GM21526 (cell line): ENCODE data around the gene PEF1.
A peak's percentile ranks its signal among the peaks of the same experiment; 100 is the strongest.

Experiments used
- ATAC-seq: cut with Tn5 transposase; IDR thresholded peaks from one replicate; pipeline ENCODE4 v1.9.1; 2021; ENCODE audit warnings: moderate library complexity; ENCODE audit not compliant: unreplicated experiment, low FRiP score

PEF1 gene

DNA sequence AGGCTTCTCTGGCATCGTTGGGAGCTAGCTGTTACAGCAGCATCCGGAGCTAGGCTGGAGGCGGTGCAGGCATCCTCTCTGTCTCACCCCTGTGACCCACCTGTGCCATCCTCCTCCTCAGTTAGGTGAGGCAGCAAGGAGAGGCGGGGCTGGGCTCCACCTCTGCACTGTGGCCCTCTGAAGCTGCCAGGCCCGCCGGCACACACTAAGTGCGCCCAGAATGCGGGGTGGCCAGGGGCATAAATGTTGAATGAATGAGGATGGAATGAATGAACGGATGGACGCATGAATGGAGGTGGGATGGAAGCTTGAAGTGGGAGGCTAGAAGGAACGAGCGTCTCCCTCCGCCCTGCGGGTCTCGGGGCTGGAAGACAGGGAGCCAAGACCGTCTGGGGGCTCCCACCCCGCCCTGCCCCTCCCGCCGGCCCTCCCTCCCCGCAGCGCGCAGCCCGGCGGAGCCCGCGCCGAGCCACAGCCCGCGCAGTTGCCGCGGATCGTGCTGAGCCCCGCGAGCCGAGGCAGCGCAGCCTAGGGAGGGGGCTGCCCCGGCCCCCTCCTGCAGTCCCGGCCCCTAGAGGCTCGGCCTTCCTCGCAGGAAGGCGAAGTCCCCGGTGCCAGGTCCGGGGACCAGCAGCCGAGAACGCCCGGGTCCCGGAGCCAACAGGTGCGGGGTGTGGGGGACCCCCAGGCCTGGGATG, 27.3 kb downstream of the PEF1 start, which contains the start of gene HCRTR1:
HCRTR1 (plus strand) TSS at position 472 of the 698 bp plus-strand sequence. CDS start 1,504 bp downstream, outside the sequence.
- no peak for ATAC-seq

DNA sequence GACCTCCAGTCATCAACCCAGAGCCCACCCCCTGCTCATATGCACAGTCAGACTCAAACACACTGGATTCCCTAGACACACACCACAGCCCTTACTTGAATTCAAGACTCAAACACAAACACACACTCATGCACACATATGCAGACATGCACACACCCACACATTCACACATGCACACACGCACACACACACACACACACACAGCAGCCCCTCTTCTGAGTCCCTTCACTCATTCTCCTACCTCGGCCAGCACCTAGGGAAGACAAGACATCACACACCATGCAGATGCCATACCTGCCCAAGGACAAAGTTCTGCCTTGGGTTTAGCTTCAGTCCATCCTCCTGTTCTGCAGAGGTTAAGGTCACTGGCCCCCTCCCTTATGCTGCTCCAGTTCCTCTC, 28.7 kb downstream of the PEF1 start:
- no peak for ATAC-seq

DNA sequence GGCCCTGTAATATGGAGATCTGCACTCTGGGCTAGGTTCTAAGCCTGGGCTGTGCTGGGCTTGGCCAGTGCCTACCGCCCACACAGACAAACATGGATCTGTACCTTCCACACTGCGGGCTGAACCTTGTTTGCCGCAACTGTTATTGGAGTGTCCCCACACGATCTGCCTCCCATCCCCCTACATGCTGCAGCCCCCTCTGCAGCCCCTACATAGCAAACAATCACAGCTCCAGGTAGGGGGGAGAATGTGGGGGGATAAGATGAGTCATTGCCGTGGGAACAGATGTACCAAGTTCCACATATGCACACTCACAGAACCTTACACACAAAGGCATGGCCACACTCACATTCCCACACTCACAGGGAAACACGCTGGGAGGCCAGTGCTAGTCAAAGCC, 29.3 kb downstream of the PEF1 start:
- ATAC-seq, result no peak

DNA sequence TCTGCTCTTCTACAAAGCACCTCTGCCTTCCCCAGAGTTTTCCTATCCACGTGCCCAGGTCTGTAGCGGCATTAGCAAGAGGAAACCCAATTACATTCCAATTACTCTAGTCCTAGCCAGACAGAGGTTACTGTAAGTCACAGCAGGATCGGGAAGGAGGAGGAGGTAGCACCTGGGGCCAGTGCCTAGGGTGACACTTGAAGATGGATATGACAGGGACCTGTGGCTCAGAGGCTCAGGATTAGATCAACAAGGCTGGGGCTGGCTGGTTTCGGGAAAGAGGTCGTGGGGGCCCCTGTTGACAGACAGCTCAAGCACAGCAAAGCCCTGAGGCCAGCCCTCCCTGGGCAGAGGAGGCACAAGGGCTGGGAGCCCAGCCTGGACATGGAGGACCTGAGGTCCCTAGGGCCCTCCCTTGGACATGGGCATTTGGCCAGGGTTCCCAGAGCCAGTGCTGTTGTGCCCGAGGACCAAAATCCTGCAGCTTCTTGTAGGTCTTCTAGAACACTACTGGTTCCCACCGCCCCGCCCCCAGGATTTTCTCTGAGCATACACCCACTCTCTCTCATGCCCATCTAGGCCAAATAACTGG, 30.2 kb downstream of the PEF1 start:
- no peak for ATAC-seq

DNA sequence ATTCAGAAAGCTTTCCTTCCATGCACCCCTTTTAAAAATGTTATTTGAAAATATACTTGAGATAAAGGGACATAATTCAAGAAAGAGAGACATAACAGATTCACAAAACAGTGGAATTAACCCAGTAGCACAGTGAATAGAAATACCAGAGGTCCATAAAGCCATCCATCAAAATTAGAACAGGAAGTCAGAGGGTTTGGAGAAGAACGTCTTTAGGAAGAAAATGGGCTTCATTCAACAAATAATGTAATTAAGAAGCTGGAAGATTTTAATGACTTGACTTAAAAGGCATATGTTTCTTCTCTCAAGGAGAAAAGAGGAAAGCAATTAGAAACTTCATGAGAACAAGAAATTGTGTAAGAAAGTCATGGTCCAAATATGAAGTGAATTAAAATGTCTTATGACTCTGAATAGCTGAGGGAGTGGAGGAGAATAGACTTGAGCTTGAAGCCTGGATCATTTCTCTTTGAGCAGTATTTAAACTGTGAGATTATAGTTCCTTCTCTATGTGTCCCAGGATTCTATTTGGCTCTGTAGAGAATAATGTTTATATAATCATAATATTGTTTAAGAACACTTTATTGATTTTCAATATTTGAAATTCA, 35.1 kb downstream of the PEF1 start:
- no peak for ATAC-seq

DNA sequence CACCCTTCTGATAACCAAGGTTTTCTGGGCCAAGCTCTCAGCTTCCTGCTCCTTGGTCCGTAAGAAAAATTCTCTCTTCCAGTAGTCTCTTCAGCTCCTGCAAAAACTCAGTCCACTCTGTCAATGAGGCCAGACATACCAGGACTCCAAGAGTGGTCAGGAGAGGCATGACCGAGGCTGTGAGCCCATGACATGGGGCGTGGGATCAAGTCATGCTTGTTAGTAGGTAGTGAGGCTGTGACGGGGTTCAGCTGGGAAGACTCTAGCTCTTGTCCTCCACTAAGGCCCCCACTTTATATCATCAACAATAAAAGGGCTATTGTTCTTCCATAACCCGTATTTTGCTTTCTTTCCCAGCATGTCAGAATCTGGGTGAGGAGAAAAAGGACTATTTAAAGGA, 37.3 kb downstream of the PEF1 start:
- no peak for ATAC-seq

DNA sequence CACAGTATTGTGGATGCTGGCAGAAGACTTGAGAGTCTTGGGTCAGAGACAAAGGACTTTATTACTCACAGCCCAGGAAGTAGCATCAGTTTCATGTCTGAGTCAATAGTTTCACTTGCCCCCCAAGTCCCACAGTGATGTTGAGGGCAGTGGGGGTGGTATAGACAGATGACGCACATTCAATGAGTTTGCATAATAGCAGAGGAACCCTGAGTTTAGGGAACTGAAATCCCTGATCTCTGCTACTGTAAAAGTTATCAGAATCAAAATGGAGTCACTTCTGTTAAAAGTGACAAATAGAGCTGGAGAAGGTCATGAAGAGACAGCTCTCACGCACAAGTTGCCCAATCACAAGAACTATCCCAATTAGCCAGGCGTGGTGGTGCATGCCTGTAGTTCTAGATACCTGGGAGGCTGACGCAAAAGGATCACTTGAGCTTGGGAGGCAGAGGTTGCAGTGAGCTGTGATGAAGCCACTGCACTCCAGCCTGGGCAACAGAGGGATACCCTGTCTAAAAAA, 38.7 kb downstream of the PEF1 start:
- peak; percentile 91 for ATAC-seq

DNA sequence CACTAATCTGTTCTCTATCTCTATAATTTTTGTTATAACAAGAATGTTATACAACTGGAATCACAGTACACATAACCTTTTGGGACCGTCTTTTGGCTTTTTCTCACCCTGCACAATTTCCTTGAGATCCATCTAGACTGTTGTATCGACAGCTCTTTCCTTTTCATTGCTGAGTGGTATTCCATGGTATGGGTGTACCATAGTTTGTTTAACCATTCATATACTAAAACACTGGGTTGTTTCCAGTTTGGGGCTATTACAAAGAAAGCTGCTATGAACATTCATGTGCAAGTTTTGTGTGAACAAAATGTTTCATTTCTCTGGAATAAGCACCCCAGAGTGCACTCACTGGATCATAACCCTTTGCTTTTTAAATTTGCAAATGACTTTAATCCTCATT, 42.6 kb downstream of the PEF1 start:
- ATAC-seq, result no peak

DNA sequence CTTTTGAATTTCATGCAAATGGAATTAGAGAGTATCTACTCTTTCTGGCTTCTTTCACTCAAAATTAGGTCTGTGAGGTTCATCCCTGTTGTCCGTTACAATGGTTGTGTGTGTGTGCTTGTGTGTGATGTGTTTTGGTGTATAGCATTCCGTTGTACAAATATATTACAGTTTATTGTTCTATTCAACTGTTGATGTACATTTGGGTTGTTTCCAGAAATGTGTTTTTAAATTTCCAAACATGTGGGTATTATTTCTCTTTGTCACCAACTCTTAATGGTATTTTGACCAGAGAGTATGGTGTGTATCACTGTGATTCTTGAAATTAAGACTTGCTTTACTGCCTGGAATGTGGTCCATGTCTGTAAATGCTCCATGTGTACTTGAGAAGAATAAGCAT, 44.0 kb downstream of the PEF1 start:
- no peak for ATAC-seq

DNA sequence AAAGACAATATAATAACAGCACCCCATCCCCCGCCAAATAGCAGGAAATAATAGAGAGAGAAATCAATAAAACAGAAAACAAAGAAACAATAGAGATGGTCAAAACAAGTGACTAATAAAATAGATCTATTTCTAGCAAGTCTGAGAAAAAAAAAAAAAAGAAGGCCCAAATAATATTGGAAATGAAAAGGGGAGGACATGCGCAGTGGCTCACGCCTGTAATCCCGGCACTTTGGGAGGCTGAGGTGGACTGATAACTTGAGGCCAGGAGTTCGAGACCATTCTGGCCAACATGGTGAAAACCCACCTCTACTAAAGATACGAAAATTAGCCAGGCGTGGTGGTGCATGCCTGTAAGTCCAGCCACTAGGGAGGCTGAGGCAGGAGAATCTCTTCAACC, 45.7 kb downstream of the PEF1 start:
- no peak for ATAC-seq

DNA sequence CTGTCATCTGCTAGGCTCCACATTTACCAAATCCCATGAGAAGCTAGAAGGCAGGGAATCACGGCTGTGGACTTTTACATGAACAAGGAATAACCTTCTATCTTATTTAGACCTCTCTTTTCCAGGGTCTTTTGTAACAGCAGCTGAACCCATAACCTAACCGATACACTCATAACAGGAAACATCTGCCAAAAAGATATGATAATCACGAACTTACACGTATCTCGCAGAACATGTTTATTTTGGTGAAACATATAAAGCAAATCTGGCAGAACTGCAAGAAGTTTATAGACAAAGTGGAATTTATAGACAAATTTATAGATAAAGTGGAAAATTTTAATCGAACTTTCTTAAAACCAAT, 48.0 kb downstream of the PEF1 start:
- no peak for ATAC-seq

DNA sequence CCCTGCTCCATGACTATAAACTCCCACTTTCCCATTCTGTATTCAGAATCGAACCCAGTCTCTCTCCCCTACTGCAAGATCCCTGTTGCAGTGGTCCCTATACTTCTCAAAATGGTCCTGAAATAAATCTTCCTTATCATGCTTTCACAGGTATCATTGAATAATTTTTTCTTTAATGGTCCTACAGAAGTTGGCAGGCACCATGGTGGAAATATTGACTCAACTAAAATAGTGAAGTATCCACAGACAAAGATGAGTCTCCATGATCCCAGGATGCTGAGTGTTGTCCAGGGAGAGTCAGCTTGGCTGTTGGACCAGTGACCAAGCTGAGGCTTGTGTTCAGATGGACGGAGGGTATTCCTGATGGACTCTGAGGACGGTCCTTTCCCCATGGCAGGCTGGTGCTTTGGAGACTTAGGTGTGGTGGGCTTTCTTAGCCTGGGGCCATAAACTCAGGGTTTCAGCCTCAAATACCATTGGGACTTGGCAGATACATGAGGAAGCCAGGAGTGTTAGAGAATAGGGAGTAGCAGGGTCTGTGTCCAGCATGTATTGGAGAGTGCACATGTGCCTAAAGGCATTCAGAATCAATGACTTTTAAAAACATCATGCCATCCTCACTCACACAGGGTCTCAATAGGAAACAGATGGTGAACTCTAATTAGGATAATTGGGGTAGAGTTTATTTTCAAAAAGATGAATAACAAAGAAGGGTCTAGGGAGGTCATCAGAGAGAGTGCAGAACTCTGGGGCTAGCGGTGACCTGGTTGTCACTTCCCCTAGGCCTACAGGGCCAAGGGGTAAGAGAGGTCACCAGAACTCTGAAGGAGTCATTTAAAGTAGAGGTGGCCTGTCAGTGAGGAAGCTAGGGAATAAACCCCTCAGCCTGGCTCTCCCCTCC, 48.6 kb downstream of the PEF1 start:
- no peak for ATAC-seq

DNA sequence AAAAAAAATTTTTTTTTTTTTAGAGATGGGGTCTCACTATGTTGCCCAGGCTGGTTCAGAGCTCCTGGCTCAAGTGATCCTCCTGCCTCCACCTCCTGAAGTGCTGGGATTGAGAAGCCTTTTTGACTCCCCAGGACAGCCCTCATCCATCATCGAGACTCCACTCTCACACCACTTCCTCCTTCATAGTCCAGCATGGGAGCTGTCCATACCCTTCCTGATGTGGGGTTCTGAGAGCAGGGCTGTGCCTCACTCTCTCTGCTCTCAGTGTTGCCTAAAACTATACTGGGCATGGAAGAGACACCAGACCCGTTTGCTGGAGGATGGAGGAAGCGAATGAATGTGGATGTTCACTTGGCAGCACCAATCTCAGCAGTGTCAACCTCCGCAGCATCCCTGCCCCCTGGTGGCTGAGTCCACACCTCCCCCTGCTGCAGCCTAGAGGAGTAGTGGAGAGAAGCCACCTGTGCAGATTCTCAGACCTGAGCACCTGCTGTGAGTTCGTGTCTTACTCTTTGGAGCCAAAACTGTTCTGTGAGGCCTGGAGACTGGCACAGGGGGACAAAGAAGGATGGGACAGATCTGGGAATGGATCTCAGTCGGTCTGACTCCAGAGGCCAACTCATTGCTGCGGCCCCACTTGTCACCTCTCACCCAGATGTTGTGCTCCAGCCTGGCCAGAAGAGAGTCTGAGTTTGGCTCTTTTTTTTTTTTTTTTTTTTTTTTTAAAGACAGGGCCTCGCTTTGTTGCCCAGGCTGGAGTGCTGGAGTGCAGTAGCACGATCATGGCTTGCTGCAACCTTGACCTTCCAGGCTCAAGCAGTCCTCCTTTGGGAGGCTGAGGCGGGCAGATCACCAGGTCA, 50.7 kb downstream of the PEF1 start:
- peak; percentile 82 for ATAC-seq

DNA sequence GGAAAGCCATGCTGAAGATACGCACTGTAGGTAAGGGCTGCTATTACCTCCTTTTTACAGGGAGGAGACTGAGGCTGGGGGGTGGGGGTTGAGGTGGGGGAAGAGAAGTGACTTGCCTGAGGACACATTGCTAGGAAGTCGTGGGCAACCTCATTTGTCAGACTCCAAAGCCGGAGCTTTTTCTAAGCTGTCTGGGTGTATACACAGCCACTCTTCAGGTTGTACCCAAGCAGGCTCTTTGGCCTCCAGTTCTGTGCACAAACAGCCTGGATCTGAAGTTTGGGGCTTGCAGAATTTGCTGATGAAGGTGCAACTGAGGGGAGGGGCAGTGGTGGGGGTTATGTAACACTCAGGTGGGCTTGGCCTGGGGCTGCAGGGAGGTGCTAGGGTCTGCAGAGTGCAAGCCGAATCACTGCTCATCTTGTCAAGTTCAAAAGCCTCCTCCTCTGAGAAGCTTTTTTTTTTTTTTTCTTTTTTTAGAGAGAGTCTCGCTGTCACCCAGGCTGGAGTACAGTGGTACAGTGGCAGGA, 51.5 kb downstream of the PEF1 start:
- ATAC-seq, result no peak

DNA sequence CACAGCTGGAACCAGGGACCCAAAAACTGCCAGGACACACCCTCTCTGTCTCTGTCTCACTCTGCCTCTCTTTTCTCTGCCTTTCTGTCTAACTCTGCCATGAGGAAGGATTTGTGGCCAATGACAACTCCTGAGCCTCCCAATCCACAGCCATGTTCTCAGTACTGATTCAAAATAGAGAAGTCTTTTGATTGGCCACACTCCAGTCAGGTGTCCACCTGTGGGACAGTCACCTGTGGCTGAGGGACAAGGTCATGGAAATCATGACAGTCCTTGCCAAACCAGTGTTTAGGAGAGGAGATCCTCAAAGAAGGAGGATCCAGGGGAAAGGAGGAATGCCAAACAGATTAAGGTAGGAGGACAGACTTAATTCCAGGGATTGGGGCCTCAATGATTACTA, 52.5 kb downstream of the PEF1 start:
- no peak for ATAC-seq

DNA sequence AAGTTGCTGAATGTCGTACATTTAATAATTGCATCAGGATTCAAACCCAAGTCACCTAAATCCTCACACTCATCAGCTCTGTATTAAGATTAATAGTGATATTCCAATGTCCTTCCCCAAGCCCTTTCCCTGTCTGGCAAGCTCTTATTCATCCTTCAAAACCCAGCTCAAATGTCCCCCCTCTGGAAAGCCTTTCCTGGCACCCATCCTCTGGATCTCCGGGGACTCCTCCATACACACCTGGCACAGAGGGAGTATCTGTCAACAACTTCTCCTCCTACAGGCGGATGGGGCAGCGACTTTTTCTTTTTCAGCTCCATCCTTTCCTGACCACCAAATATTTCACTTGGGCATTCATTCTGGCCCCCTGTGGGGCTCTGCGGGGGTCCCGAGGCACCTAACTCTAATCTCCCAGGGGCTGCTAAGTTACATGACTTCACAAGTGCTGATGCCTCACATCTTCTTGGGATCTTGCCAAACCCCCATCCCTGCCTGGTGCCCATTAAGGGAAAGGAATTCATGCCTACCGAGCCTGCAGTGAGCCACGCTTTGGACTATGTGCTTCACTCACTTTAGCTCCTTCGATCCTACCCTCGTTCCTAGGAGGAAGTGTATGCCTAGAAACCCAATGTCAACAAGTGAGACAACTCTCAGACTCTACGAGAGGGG, 53.1 kb downstream of the PEF1 start:
- no peak for ATAC-seq

DNA sequence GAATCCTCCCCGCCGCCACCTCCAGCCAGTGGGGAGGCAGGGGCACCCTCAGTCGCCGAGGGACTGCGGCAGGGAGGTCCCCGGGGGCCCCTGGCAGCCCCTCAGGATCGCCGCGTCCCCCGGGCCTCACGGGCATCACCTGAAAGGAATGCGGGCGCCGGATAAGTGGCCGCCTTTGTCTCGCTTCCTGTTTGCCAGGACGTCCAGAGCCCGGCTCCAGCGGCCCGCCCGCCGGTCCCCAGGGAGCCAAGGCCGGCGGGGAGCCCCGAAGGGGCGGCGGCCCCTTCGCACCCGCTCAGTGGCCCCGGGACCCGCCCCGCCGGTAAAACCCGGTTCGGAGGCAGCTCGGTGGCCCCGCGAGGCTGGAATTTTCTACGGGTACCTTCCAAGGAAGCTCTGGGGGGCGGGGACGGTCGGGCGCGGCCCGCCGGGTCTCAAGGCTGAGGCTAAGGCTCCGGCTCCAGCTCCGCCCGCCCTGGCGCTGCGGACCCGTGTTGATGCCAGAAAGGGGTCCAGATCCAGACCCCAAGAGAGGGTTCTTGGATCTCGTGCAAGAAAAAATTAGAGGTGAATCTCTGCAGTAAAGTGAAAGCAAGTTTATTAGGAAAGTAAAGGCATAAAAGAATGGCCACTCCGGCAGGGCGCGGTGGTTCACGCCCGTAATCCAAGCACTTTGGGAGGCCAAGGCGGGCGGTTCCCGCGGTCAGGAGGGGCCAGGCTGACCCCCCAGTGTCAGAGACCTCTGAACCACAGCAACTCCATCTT, 55.7 kb downstream of the PEF1 start:
- ATAC-seq, result no peak

DNA sequence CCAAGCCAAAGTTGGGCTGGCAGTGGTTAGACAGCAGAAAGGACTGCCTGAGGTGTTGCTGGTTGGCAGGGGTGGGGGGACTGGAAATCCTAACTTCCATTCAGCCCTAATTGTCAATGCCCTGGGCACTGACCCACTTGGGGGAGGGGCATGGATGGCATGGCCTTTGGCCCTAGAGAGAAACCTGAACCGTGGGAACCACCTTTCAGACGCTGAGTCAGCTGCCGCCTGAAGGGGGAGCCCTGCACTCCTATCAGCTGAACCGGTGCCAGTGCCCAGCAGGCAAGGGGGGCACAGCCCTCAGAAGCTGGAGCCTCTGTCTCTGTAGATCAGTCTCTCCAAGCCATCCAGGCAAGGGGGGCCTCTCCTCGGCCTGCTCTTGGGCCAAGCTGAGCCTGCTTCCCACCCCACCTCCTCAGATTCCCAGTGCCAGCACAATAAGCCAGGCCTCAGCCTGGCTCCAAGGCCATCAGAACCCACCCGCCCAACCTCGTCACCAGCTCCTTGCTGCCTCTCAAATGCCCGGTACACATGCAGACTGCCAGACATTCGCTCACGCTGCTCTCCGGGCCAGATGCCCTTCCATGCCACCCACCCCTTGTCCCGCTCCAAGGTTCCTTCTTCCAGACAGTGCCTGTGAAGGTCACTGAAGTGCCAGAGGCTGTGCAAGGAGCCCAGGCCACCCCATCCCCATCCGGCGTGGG, 56.8 kb downstream of the PEF1 start:
- ATAC-seq, result no peak
